H9 (cell line): ENCODE data around the gene PTGER2. TPM values are rescaled to one million over a fixed set of nuclear protein-coding genes. Genes with fewer than 3 reads are reported as not detected.

ENCODE experiments used
- DNase-seq: peaks from one replicate; pipeline ENCODE4 v3.0.0-alpha.2; 2017
- H2AFZ ChIP-seq: one replicate; pipeline ENCODE4 v1.6.1; 2013; ENCODE audit warnings: mild to moderate bottlenecking, low read length, control low read depth, moderate library complexity
- H2AK5ac ChIP-seq: 2 replicates; pipeline ENCODE4 v1.6.1; 2013; ENCODE audit warnings: low read length, control low read depth, mixed read lengths; ENCODE audit not compliant: insufficient read length
- H2BK120ac ChIP-seq: one replicate; pipeline ENCODE4 v1.6.1; 2013; ENCODE audit warnings: low read depth, mild to moderate bottlenecking, low read length, control low read depth, inconsistent platforms; ENCODE audit not compliant: poor library complexity, severe bottlenecking
- H2BK12ac ChIP-seq: 2 replicates; pipeline ENCODE4 v1.6.1; 2013; ENCODE audit warnings: low read length, control low read depth, mixed read lengths, low read depth; ENCODE audit not compliant: insufficient read length
- H2BK15ac ChIP-seq: 2 replicates; pipeline ENCODE4 v1.6.1; 2013; ENCODE audit warnings: low read depth, low read length, control low read depth
- H2BK20ac ChIP-seq: one replicate; pipeline ENCODE4 v1.6.1; 2013; ENCODE audit warnings: low read depth, mild to moderate bottlenecking, low read length, control low read depth, inconsistent platforms; ENCODE audit not compliant: poor library complexity, severe bottlenecking
- H2BK5ac ChIP-seq: 2 replicates; pipeline ENCODE4 v1.6.1; 2013; ENCODE audit warnings: low read length, control low read depth, mixed read lengths; ENCODE audit not compliant: insufficient read length
- H3K14ac ChIP-seq: 2 replicates; pipeline ENCODE4 v1.6.1; 2013; ENCODE audit warnings: low read length, control low read depth; ENCODE audit not compliant: insufficient read depth
- H3K18ac ChIP-seq: 2 replicates; pipeline ENCODE4 v1.6.1; 2013; ENCODE audit warnings: low read depth, mild to moderate bottlenecking, mixed read lengths, low read length, control low read depth; ENCODE audit not compliant: insufficient read length
- H3K23ac ChIP-seq: 2 replicates; pipeline ENCODE4 v1.6.1; 2013; ENCODE audit warnings: low read length, control low read depth, mixed read lengths, low read depth; ENCODE audit not compliant: insufficient read length
- H3K23me2 ChIP-seq: 2 replicates; pipeline ENCODE4 v1.6.1; 2013; ENCODE audit warnings: low read depth, mild to moderate bottlenecking, mixed read lengths, low read length, control low read depth; ENCODE audit not compliant: insufficient read length, poor library complexity, severe bottlenecking
- H3K27ac ChIP-seq: 2 replicates; pipeline ENCODE4 v1.5.1; 2013; ENCODE audit warnings: low read length, control low read depth, mixed read lengths, low read depth; ENCODE audit not compliant: insufficient read length
- H3K27me3 ChIP-seq: 2 replicates; pipeline ENCODE4 v1.6.1; 2013; ENCODE audit warnings: low read length, control low read depth, inconsistent platforms; ENCODE audit not compliant: insufficient read depth
- H3K4ac ChIP-seq: 2 replicates; pipeline ENCODE4 v1.6.1; 2013; ENCODE audit warnings: low read depth, mild to moderate bottlenecking, control low read depth, inconsistent platforms, low read length, moderate library complexity
- H3K4me1 ChIP-seq: 2 replicates; pipeline ENCODE4 v1.6.1; 2013; ENCODE audit warnings: low read length, control low read depth, inconsistent platforms; ENCODE audit not compliant: insufficient read depth
- H3K4me2 ChIP-seq: 2 replicates; pipeline ENCODE4 v1.6.1; 2013; ENCODE audit warnings: low read length, control low read depth, mixed read lengths; ENCODE audit not compliant: insufficient read length, insufficient read depth
- H3K56ac ChIP-seq: 2 replicates; pipeline ENCODE4 v1.6.1; 2013; ENCODE audit warnings: low read depth, mild to moderate bottlenecking, mixed read lengths, low read length, control low read depth; ENCODE audit not compliant: insufficient read length
- H3K79me1 ChIP-seq: 2 replicates; pipeline ENCODE4 v1.6.1; 2013; ENCODE audit warnings: low read depth, mild to moderate bottlenecking, moderate library complexity, low read length, control low read depth, inconsistent platforms; ENCODE audit not compliant: insufficient read depth, poor library complexity, severe bottlenecking
- H3K79me2 ChIP-seq: 2 replicates; pipeline ENCODE4 v1.6.1; 2013; ENCODE audit warnings: low read length, control low read depth, inconsistent platforms; ENCODE audit not compliant: insufficient read depth
- H3K9ac ChIP-seq: 2 replicates; pipeline ENCODE4 v1.6.1; 2013; ENCODE audit warnings: low read length, control low read depth, mixed read lengths; ENCODE audit not compliant: insufficient read length; ENCODE audit errors: extremely low read depth
- H3K9me3 ChIP-seq: one replicate; pipeline ENCODE4 v1.6.1; 2013; ENCODE audit warnings: low read depth, low read length, inconsistent platforms; ENCODE audit not compliant: control insufficient read depth
- H3T11ph ChIP-seq: one replicate; pipeline ENCODE4 v1.6.1; 2013; ENCODE audit warnings: mild to moderate bottlenecking, low read length, control low read depth, inconsistent platforms
- H4K20me1 ChIP-seq: one replicate; pipeline ENCODE4 v1.6.1; 2013; ENCODE audit not compliant: control insufficient read depth, insufficient read length, insufficient read depth
- H4K5ac ChIP-seq: 2 replicates; pipeline ENCODE4 v1.6.1; 2013; ENCODE audit warnings: low read depth, mild to moderate bottlenecking, mixed read lengths, low read length, control low read depth; ENCODE audit not compliant: insufficient read length
- H4K8ac ChIP-seq: replicated peaks from 2 replicates; pipeline ENCODE4 v1.6.1; 2013; ENCODE audit warnings: low read length, control low read depth, mixed read lengths, low read depth; ENCODE audit not compliant: insufficient read length
- H4K91ac ChIP-seq: 2 replicates; pipeline ENCODE4 v1.6.1; 2013; ENCODE audit warnings: low read depth, mild to moderate bottlenecking, moderate library complexity, mixed read lengths, low read length, control low read depth; ENCODE audit not compliant: insufficient read length
- H3K27ac Mint-ChIP-seq, 3 experiments: 2 replicates in 2 of 3; 3 replicates in 1 of 3; pipeline ENCODE4 v1.8.0; 2020 to 2021; ENCODE audit warnings: mixed read lengths in 3 of 3, mild to moderate bottlenecking in 1 of 3, moderate library complexity in 1 of 3
- H3K27me3 Mint-ChIP-seq: 2 replicates; pipeline ENCODE4 v1.8.0; 2021; ENCODE audit warnings: low read depth, mild to moderate bottlenecking, moderate library complexity, mixed read lengths
- H3K36me3 Mint-ChIP-seq, 3 experiments: 2 replicates in 2 of 3; 3 replicates in 1 of 3; pipeline ENCODE4 v1.8.0; 2020 to 2021; ENCODE audit warnings: low read depth in 3 of 3, mixed read lengths in 3 of 3; ENCODE audit not compliant: insufficient read depth in 1 of 3
- H3K4me1 Mint-ChIP-seq, 2 experiments: 2 replicates each; pipeline ENCODE4 v1.8.0; 2020; ENCODE audit warnings: mixed read lengths in 2 of 2
- H3K4me3 Mint-ChIP-seq, 2 experiments: 2 replicates in 1 of 2; 3 replicates in 1 of 2; pipeline ENCODE4 v1.8.0; 2020 to 2021; ENCODE audit warnings: mild to moderate bottlenecking in 2 of 2, mixed read lengths in 2 of 2, moderate library complexity in 1 of 2
- H3K9me3 Mint-ChIP-seq, 2 experiments: 2 replicates in 1 of 2; 3 replicates in 1 of 2; pipeline ENCODE4 v1.8.0; 2020; ENCODE audit warnings: mild to moderate bottlenecking in 2 of 2, mixed read lengths in 2 of 2, moderate library complexity in 1 of 2
- WGBS: extraction: QIAGEN DNeasy Blood & Tissue Kit; methylation state at CpG from one replicate; pipeline ENCODE4 v1.1.7; 2013; ENCODE audit warnings: missing lambda C conversion rate, low lambda C conversion rate, mixed read lengths; ENCODE audit not compliant: insufficient read length; ENCODE audit errors: extremely low coverage; 5-methylcytosine and 5-hydroxymethylcytosine counted together
- total RNA-seq: library from RNA; stranded (reverse); gene quantifications from 2 replicates; pipeline ENCODE4 v1.2.1, GENCODE V29; 2021
- TF ChIP-seq, protein P1 (sequence below): fragments of 200-600 bp; sonication (generic); conservative IDR thresholded peaks from 3 replicates; pipeline ENCODE4 v1.8.0; 2021; ENCODE audit warnings: antibody characterized with exemption, mild to moderate bottlenecking

Gene PTGER2
- total RNA-seq, 1 experiment from 2014 or later: 1.0 TPM

DNA sequence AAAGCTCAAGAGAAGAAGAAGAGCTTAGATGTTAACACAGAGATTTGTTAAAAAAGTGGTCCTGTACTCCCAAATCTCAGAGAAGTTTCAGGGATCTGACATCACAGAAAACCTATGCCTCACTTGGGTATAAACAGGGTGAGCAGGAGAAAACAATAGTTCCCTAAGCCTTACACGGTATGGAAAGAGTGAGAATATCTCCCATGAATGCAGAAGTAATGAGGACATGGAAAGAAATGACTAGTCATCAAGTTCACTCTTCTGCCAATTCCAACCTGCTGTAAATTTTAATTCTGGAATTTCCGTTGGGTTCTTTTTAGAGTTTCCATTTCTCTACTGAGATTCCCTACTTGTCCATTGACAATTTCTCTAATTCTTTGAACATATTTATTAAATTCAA lies 6.2 kb upstream of the PTGER2 start:
- Histone ChIP-seq H4K5ac (no peak overlapping the region), H3K23ac (no peak overlapping the region), H2BK120ac (no peak overlapping the region), H3K4me2 (no peak overlapping the region), H3T11ph (no peak overlapping the region), H2AK5ac (no peak overlapping the region), H4K20me1 (no peaks in the 10 kb centered on the region), H3K23me2 (no peaks in the 10 kb centered on the region), H3K14ac (no peak overlapping the region), H2BK12ac (no peak overlapping the region), H3K18ac (no peak overlapping the region), H3K27me3 (peaks cover under 1% of the 10 kb centered on the region; the same call in 1 of the 2 replicates), H3K4me1 (0 out of 2 replicates have a peak, but pooled peaks cover under 1% of the 10 kb centered on the region), H3K79me2 (no peaks in the 10 kb centered on the region), H3K9me3 (no peaks in the 10 kb centered on the region), H3K4ac (no peak overlapping the region), H2BK20ac (no peak overlapping the region), H3K27ac (no peak overlapping the region), H2BK15ac (no peak overlapping the region), H2AFZ (no peak overlapping the region), H4K8ac (no peak overlapping the region), H2BK5ac (no peak overlapping the region), H3K56ac (no peak overlapping the region), H4K91ac (no peak overlapping the region), H3K79me1 (no peaks in the 10 kb centered on the region), H3K9ac (no peak overlapping the region)
- peaks cover 28% of the 10 kb centered on the region for H3K27me3 Mint-ChIP-seq
- H3K9me3 Mint-ChIP-seq: no peaks in the 10 kb centered on the region
- H3K4me3 Mint-ChIP-seq: no peak overlapping the region
- H3K36me3 Mint-ChIP-seq: no peaks in the 10 kb centered on the region
- peaks cover 13 to 22% of the 10 kb centered on the region in 2 experiments for H3K4me1 Mint-ChIP-seq
- no peak for DNase-seq
- no CpG with 5 or more reads among the region's 2 CpGs for WGBS
- TF ChIP-seq, protein P1, sequence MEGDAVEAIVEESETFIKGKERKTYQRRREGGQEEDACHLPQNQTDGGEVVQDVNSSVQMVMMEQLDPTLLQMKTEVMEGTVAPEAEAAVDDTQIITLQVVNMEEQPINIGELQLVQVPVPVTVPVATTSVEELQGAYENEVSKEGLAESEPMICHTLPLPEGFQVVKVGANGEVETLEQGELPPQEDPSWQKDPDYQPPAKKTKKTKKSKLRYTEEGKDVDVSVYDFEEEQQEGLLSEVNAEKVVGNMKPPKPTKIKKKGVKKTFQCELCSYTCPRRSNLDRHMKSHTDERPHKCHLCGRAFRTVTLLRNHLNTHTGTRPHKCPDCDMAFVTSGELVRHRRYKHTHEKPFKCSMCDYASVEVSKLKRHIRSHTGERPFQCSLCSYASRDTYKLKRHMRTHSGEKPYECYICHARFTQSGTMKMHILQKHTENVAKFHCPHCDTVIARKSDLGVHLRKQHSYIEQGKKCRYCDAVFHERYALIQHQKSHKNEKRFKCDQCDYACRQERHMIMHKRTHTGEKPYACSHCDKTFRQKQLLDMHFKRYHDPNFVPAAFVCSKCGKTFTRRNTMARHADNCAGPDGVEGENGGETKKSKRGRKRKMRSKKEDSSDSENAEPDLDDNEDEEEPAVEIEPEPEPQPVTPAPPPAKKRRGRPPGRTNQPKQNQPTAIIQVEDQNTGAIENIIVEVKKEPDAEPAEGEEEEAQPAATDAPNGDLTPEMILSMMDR: no peak
- H3K27ac Mint-ChIP-seq: no peak overlapping the region
